Suprapubic skin (tissue), 4 donors: ENCODE results near the gene LRRC51. TPM values are rescaled to one million over a fixed set of nuclear protein-coding genes. Genes with fewer than 3 reads are reported as not detected.

Experiments
- DNase-seq, 2 donors: peaks; one replicate each; pipeline ENCODE4 v3.0.0-alpha.2; 2019; ENCODE audit warnings: low spot score in 2 of 2
- H3K27ac ChIP-seq: fragments of 200-600 bp; sonication (generic); one replicate; pipeline ENCODE4 v1.5.1; 2019
- H3K27me3 ChIP-seq: fragments of 200-600 bp; sonication (generic); one replicate; pipeline ENCODE4 v1.5.1; 2019
- H3K36me3 ChIP-seq: fragments of 200-600 bp; sonication (generic); one replicate; pipeline ENCODE4 v1.5.1; 2019
- H3K4me1 ChIP-seq: fragments of 200-600 bp; sonication (generic); one replicate; pipeline ENCODE4 v1.5.1; 2019
- H3K4me3 ChIP-seq: fragments of 200-600 bp; sonication (generic); one replicate; pipeline ENCODE4 v1.5.1; 2019; ENCODE audit warnings: mild to moderate bottlenecking
- H3K9me3 ChIP-seq: fragments of 200-600 bp; sonication (generic); one replicate; pipeline ENCODE4 v1.5.1; 2019
- CTCF ChIP-seq, 2 donors: fragments of 200-600 bp in 1 of 2; fragments of 450-650 bp in 1 of 2; sonication (generic) in 1 of 2; IDR thresholded peaks; one replicate each; pipeline ENCODE4 v1.5.1; 2016 to 2019; ENCODE audit warnings: antibody characterized with exemption in 2 of 2, mild to moderate bottlenecking in 1 of 2, moderate library complexity in 1 of 2
- EP300 ChIP-seq: sonication (generic); formaldehyde crosslinking; IDR thresholded peaks from one replicate; pipeline ENCODE4 v1.6.1; 2017; ENCODE audit warnings: antibody characterized with exemption
- POLR2A ChIP-seq, 2 donors: fragments of 450-650 bp; IDR thresholded peaks; one replicate each; pipeline ENCODE4 v1.6.1; 2017; ENCODE audit warnings: antibody characterized with exemption in 2 of 2, mild to moderate bottlenecking in 2 of 2, moderate library complexity in 2 of 2
- POLR2AphosphoS5 ChIP-seq, 3 donors: sonication (generic); formaldehyde crosslinking; IDR thresholded peaks; one replicate each; pipeline ENCODE4 v1.6.1; 2017; ENCODE audit warnings: antibody characterized with exemption in 3 of 3
- WGBS: methylation state at CpG from one replicate; pipeline ENCODE4 v1.1.5; 2018; 5-methylcytosine and 5-hydroxymethylcytosine counted together
- total RNA-seq, 4 donors: library from RNA; depleted of rRNA; stranded (reverse); fragments of >200 nt; gene quantifications; one replicate each; pipeline ENCODE4 v1.1.0, GENCODE V29; 2016

The LRRC51 gene
- total RNA-seq, 4 donors from 2014 or later: 3.7 to 9.9 (median 6.6) TPM

GRCh38 chr11:72105888-72106287 is 25.2 kb downstream of the LRRC51 start, which contains the start of gene TOMT:
Gene TOMT (plus strand): TSS chr11:72105924. CDS start chr11:72105952, 28 bp downstream.
- no peak within 1 kb of the TSS for H3K27ac ChIP-seq
- WGBS: 85% methylated on average over 6 of the region's 14 CpGs
- no peak for DNase-seq
- TF ChIP-seq EP300: no peak
- TF ChIP-seq POLR2A (IDR thresholded peaks at IDR 0.05): no peak
- TF ChIP-seq POLR2AphosphoS5 (IDR thresholded peaks at IDR 0.05): no peak
- H3K9me3 ChIP-seq: no peaks in the 10 kb centered on the region
- H3K4me3 ChIP-seq: no peak within 1 kb of the TSS
- H3K27me3 ChIP-seq: no peaks in the 10 kb centered on the region
- peaks cover 28% of the 10 kb centered on the region for H3K36me3 ChIP-seq
- H3K4me1 ChIP-seq: peaks cover 29% of the 10 kb centered on the region

- Histone ChIP-seq H3K4me1 (peaks cover 19% of the 10 kb centered on the region), H3K4me3 (peak overlapping the region; percentile 55), H3K27ac (peak overlapping the region; percentile 95), H3K36me3 (peaks cover 22% of the 10 kb centered on the region), H3K27me3 (no peaks in the 10 kb centered on the region), H3K9me3 (no peaks in the 10 kb centered on the region)
- no peak for DNase-seq
- no peak for TF ChIP-seq POLR2A (IDR thresholded peaks at IDR 0.05)
- TF ChIP-seq EP300: no peak
- no peak for TF ChIP-seq CTCF (IDR thresholded peaks at IDR 0.05)
- TF ChIP-seq POLR2AphosphoS5 (IDR thresholded peaks at IDR 0.05): no peak
- 2% methylated on average over 10 of the region's 10 CpGs for WGBS
These were observed 30.9 kb downstream of the LRRC51 start for GRCh38 chr11:72111300-72112142.

GRCh38 chr11:72112143-72112977 is 31.7 kb downstream of the LRRC51 start, which contains the start of gene ANAPC15:
Gene ANAPC15 (minus strand): TSS chr11:72112695. CDS start chr11:72111276, 1,419 bp downstream.
- Histone ChIP-seq H3K4me1 (peaks cover 19% of the 10 kb centered on the region), H3K4me3 (peak within 1 kb of the TSS; percentile 55), H3K9me3 (no peaks in the 10 kb centered on the region), H3K27me3 (no peaks in the 10 kb centered on the region), H3K36me3 (peaks cover 22% of the 10 kb centered on the region), H3K27ac (peak within 1 kb of the TSS; percentile 95)
- WGBS: under 1% methylated on average over 49 of the region's 49 CpGs
- DNase-seq: peak; percentile 100
- TF ChIP-seq CTCF (IDR thresholded peaks at IDR 0.05) (no peak), POLR2A (IDR thresholded peaks at IDR 0.05) (peak; percentile 30 to 87), POLR2AphosphoS5 (IDR thresholded peaks at IDR 0.05) (peak; percentile 35 to 60 (median 46)), EP300 (no peak)

- WGBS: 53% methylated on average over 9 of the region's 9 CpGs
- no peak for DNase-seq
- Histone ChIP-seq H3K9me3 (no peaks in the 10 kb centered on the region), H3K36me3 (peaks cover 17% of the 10 kb centered on the region), H3K4me1 (peaks cover 19% of the 10 kb centered on the region), H3K4me3 (peak overlapping the region; percentile 55), H3K27ac (peak overlapping the region; percentile 95), H3K27me3 (no peaks in the 10 kb centered on the region)
- no peak for TF ChIP-seq EP300
These were observed 32.5 kb downstream of the LRRC51 start for GRCh38 chr11:72112978-72113808.

- H3K27me3 ChIP-seq: no peaks in the 10 kb centered on the region
- peaks cover 3% of the 10 kb centered on the region for H3K36me3 ChIP-seq
- peaks cover 19% of the 10 kb centered on the region for H3K4me1 ChIP-seq
- TF ChIP-seq CTCF (IDR thresholded peaks at IDR 0.05) (no peak), EP300 (no peak)
- no peaks in the 10 kb centered on the region for H3K9me3 ChIP-seq
- no peak overlapping the region for H3K27ac ChIP-seq
- 77% methylated on average over 1 of the region's 1 CpG for WGBS
- no peak overlapping the region for H3K4me3 ChIP-seq
- no peak for DNase-seq
These were observed 33.9 kb downstream of the LRRC51 start for GRCh38 chr11:72114570-72114969.
